SU-DHL-6 (cell line): Measurements from ENCODE around the gene HDAC7.

Experiments used
- CTCF ChIP-seq: fragments of 200-600 bp; sonication (generic); IDR thresholded peaks from one replicate; pipeline ENCODE4 v1.5.1; 2017; ENCODE audit warnings: antibody characterized with exemption, mild to moderate bottlenecking, low read length, moderate library complexity; ENCODE audit not compliant: insufficient read depth, poor library complexity, severe bottlenecking
- EZH2phosphoT487 ChIP-seq: fragments of 200-600 bp; sonication (generic), shearing (Covaris generic); conservative IDR thresholded peaks from 2 replicates; pipeline ENCODE4 v1.6.1; 2018; ENCODE audit warnings: mild to moderate bottlenecking, antibody characterized with exemption, low read length, moderate library complexity, mixed read lengths

GRCh38 chr12:47791874-47792273 lies 27.8 kb downstream of the HDAC7 start:
- TF ChIP-seq CTCF (no peak), EZH2phosphoT487 (no peak)
